ENCODE results near the gene USP22. TPM values are rescaled to one million over a fixed set of nuclear protein-coding genes. Genes with fewer than 3 reads are reported as not detected.
A peak's percentile ranks its signal among the peaks of the same experiment; 100 is the strongest.

The USP22 gene
- total and polyA plus RNA-seq, 2 of the 13 experiments (the other 11 are each of a cell fraction or from before 2014, with no cell fraction given), result 98.0 to 130 TPM

DNA sequence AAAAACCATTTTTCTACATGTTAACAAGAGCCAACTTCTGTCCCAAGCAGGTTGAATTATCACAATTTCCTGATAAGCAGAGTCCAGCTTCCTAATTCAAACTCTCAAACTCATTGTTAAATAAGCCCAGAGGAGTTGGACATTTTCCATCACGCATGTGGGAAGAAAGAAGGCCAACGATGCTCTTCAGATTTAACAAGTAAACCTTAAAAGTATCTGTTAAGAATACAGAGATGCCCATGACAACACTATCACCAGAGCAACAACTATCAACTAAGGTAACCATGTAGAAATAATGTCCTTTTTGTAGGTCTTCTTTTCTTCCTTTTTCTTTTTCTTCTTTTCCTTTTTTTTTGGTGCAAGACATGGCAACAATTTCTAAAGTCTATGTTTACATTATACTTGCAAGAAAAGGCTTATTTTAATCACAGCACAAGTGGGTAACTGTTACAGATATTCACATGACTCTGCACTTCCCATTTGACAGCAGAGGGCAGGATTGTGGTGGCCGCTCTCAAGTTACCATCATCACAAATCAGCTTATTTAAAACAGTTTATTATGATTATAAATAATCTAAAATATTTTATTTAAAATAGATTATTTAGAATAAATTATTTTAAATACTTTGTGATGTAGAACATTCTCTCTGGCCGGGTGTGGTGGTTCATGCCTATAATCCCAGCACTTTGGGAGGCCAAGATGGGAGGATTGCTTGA is 48.2 kb upstream of the USP22 start:
- Histone ChIP-seq H3K4me2 (ENCODE audit: low read depth, low read length) (no peak overlapping the region), H3K27ac (ENCODE audit: extremely low read length, insufficient read depth, low read length) (no peak overlapping the region), H3K4me3 (replicated peaks in 1 of 3; ENCODE audit: insufficient read depth in 1 of 3, low read depth in 2 of 3, low read length in 3 of 3) (no peak overlapping the region), H3K9ac (ENCODE audit: insufficient read depth, low read depth, low read length) (no peak overlapping the region), H3K27me3 (ENCODE audit: control insufficient read depth in 1 of 2, insufficient read depth in 2 of 2, low read length in 2 of 2) (no peaks in the 10 kb centered on the region), H3K36me3 (replicated peaks in 1 of 2; ENCODE audit: control insufficient read depth in 1 of 2, insufficient read depth in 2 of 2, low read length in 2 of 2) (no peaks in the 10 kb centered on the region), H4K20me1 (ENCODE audit: insufficient read depth, low read length) (no peaks in the 10 kb centered on the region), H3K4me1 (ENCODE audit: insufficient read depth, low read length) (peaks cover 15% of the 10 kb centered on the region), H3K9me3 (ENCODE audit: low read length) (no peaks in the 10 kb centered on the region), H2AFZ (ENCODE audit: low read length) (no peak overlapping the region), H3K79me2 (ENCODE audit: insufficient read depth, low read length) (no peaks in the 10 kb centered on the region)
- 26% methylated on average over 4 of the region's 4 CpGs for WGBS (ENCODE audit: low lambda C conversion rate)
- FAIRE-seq, result no peak
- CTCF ChIA-PET (ENCODE audit: low intra/inter-chr PET ratio, low total read pairs), result no interaction called here
- no peak for DNase-seq (ENCODE audit: low spot score)
- no peak for ATAC-seq
- in situ Hi-C loops (cut with HindIII; ENCODE audit: extremely low pct_ligation_motif_present, low pct_unique_long_range_greater_than_20kb) (no loop called here), intact Hi-C loops (cut with micrococcal nuclease; ENCODE audit: unreplicated experiment) (no loop called here)
- POLR2A ChIA-PET, result no interaction called here
- TF ChIP-seq ZNF598 (CRISPR knock-in tag; IDR thresholded peaks at IDR 0.05; ENCODE audit: borderline replicate concordance) (no peak), STAG1 (CRISPR knock-in tag; IDR thresholded peaks at IDR 0.05) (0 out of 2 replicates have a peak, but pooled peaks have one; percentile 3)
- no TSS peak for BruUV-seq (replicated peaks)

DNA sequence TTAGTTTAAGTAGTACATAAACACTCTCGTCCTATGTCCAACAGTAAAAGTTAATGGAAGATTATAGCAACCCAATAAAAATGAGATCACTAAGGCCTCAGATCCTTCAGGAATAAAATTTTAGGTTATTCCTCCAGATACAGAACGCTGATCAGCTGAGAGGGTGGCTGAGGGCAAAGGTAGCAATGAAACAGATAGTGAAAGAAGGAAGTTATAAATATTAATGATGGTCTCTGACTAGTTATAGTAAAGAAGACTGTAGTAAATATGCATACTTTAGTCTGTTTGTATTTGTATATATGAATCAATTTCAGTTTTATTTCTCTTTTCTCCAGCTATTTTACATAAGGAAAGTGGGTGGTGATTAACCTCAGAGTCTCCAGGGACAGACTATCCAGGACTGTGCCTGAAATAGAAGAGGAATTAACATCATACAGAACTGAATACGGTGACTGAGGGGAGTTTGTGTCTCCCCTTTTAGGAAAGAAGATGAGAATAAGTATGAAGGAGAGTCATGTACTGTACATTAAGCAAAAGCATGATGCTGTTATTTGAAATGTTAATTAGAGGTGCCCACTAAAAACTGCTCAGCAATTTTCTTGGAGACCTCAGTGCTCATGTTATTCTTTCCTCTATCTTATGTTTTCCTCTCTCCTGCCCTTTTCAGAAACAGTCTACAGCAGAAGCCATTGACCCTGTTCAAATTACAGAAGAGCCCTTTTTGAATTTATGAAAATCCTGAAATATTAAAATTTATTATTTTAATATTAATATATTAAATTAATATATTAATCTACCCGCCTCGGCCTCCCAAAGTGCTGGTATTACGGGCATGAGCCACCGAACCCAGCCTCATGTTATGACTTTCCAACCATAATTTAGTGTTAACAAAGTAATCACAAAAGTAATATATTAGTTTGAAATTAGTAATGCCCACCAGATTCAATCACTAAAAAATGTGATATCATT is 47.4 kb upstream of the USP22 start:
- Histone ChIP-seq H3K9ac (ENCODE audit: insufficient read depth, low read depth, low read length) (no peak overlapping the region), H3K9me3 (ENCODE audit: low read length) (no peaks in the 10 kb centered on the region), H3K27ac (ENCODE audit: extremely low read length, insufficient read depth, low read length) (no peak overlapping the region), H4K20me1 (ENCODE audit: insufficient read depth, low read length) (no peaks in the 10 kb centered on the region), H3K4me1 (ENCODE audit: insufficient read depth, low read length) (peaks cover 15% of the 10 kb centered on the region), H3K79me2 (ENCODE audit: insufficient read depth, low read length) (no peaks in the 10 kb centered on the region), H3K4me2 (ENCODE audit: low read depth, low read length) (no peak overlapping the region), H3K27me3 (ENCODE audit: control insufficient read depth in 1 of 2, insufficient read depth in 2 of 2, low read length in 2 of 2) (no peaks in the 10 kb centered on the region), H3K36me3 (replicated peaks in 1 of 2; ENCODE audit: control insufficient read depth in 1 of 2, insufficient read depth in 2 of 2, low read length in 2 of 2) (no peaks in the 10 kb centered on the region), H3K4me3 (replicated peaks in 1 of 3; ENCODE audit: insufficient read depth in 1 of 3, low read depth in 2 of 3, low read length in 3 of 3) (no peak overlapping the region), H2AFZ (ENCODE audit: low read length) (no peak overlapping the region)
- no TSS peak for BruUV-seq (replicated peaks)
- WGBS (ENCODE audit: low lambda C conversion rate), result 50% methylated on average over 7 of the region's 7 CpGs
- FAIRE-seq, result no peak
- in situ Hi-C loops (cut with HindIII; ENCODE audit: extremely low pct_ligation_motif_present, low pct_unique_long_range_greater_than_20kb), result no loop called here
- intact Hi-C loops (cut with micrococcal nuclease; ENCODE audit: unreplicated experiment), result no loop called here
- DNase-seq (ENCODE audit: low spot score), result no peak
- POLR2A ChIA-PET, result no interaction called here
- no peak for ATAC-seq
- CTCF ChIA-PET (ENCODE audit: low intra/inter-chr PET ratio, low total read pairs), result no interaction called here
- no peak for TF ChIP-seq CHD2 (IDR thresholded peaks at IDR 0.05; ENCODE audit: low read depth, low read length)
- TF ChIP-seq, protein P1, sequence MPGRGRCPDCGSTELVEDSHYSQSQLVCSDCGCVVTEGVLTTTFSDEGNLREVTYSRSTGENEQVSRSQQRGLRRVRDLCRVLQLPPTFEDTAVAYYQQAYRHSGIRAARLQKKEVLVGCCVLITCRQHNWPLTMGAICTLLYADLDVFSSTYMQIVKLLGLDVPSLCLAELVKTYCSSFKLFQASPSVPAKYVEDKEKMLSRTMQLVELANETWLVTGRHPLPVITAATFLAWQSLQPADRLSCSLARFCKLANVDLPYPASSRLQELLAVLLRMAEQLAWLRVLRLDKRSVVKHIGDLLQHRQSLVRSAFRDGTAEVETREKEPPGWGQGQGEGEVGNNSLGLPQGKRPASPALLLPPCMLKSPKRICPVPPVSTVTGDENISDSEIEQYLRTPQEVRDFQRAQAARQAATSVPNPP (CRISPR knock-in tag; IDR thresholded peaks at IDR 0.05), result no peak
- no peak for TF ChIP-seq HMG20A (CRISPR knock-in tag; IDR thresholded peaks at IDR 0.05; ENCODE audit: borderline replicate concordance)
- TF ChIP-seq, protein P2, sequence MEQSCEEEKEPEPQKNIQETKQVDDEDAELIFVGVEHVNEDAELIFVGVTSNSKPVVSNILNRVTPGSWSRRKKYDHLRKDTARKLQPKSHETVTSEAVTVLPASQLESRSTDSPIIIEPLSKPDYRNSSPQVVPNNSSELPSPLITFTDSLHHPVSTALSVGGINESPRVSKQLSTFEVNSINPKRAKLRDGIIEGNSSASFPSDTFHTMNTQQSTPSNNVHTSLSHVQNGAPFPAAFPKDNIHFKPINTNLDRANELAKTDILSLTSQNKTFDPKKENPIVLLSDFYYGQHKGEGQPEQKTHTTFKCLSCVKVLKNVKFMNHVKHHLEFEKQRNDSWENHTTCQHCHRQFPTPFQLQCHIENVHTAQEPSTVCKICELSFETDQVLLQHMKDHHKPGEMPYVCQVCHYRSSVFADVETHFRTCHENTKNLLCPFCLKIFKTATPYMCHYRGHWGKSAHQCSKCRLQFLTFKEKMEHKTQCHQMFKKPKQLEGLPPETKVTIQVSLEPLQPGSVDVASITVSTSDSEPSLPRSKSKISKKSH (CRISPR knock-in tag; IDR thresholded peaks at IDR 0.05; ENCODE audit: borderline replicate concordance), result no peak
- no peak for TF ChIP-seq ZNF780A (CRISPR knock-in tag; IDR thresholded peaks at IDR 0.05)
- TF ChIP-seq ZNF30 (CRISPR knock-in tag; IDR thresholded peaks at IDR 0.05), result no peak
- TF ChIP-seq, protein P3, sequence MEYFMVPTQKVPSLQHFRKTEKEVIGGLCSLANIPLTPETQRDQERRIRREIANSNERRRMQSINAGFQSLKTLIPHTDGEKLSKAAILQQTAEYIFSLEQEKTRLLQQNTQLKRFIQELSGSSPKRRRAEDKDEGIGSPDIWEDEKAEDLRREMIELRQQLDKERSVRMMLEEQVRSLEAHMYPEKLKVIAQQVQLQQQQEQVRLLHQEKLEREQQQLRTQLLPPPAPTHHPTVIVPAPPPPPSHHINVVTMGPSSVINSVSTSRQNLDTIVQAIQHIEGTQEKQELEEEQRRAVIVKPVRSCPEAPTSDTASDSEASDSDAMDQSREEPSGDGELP (IDR thresholded peaks at IDR 0.05; ENCODE audit: borderline replicate concordance, low read depth), result no peak
- no peak for TF ChIP-seq ZNF101 (CRISPR knock-in tag; IDR thresholded peaks at IDR 0.05; ENCODE audit: borderline replicate concordance, low read depth)
- no peak for TF ChIP-seq KDM1A (CRISPR knock-in tag; IDR thresholded peaks at IDR 0.05)
- no peak for TF ChIP-seq NR2F6 (IDR thresholded peaks at IDR 0.05)
- no peak for TF ChIP-seq NR2F6 (CRISPR knock-in tag; IDR thresholded peaks at IDR 0.05)
- TF ChIP-seq ZNF572 (CRISPR knock-in tag; IDR thresholded peaks at IDR 0.05), result no peak
